ENCODE measurements around the gene CDH5.

The CDH5 gene

GRCh38 chr16:66374176-66374575, 7.7 kb downstream of the CDH5 start:
- no peak for DNase-seq

DNA sequence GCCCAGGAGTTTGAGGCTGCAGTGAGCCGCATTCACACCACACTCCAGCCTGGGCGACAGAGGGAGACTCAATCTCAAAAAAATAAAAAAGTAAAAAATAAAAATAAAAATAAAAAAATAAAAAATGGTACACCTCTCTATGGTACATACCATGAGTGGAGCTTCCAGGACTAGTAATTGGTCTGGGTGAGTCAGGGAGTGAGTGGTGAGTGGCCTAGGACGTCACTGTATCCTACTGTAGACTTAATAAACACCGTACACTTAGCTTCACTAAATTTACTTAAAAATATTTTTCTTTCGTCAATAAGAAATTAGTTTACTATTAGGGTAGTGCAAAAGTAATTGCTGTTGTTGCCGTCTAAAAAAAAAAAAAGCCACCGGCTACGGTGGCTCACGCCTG, 9.0 kb downstream of the CDH5 start:
- DNase-seq: no peak

DNA sequence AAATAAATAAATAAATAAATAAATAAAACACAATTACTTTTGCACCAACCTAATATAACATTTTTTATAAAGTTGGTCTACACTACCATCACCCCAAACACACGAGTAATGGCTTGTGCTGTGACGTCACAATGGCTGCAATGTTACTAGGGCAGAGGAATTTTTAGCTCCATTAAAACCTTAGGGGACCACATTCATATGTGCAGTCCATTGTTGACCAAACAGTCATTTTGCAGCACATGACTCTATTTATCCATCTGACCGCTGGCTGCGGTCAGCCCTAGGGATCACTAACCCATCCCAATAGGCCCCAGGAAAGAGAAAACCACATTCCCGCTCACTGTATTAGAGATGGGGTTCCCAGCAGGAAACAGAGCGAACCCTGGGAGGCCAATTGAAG, 9.6 kb downstream of the CDH5 start:
- DNase-seq: no peak

- DNase-seq: peak in 2 of 4 experiments; percentile 38 to 47
Observed at GRCh38 chr16:66376577-66377305, 10.2 kb downstream of the CDH5 start.

GRCh38 chr16:66377324-66377723, 10.8 kb downstream of the CDH5 start:
- no peak for DNase-seq

DNA sequence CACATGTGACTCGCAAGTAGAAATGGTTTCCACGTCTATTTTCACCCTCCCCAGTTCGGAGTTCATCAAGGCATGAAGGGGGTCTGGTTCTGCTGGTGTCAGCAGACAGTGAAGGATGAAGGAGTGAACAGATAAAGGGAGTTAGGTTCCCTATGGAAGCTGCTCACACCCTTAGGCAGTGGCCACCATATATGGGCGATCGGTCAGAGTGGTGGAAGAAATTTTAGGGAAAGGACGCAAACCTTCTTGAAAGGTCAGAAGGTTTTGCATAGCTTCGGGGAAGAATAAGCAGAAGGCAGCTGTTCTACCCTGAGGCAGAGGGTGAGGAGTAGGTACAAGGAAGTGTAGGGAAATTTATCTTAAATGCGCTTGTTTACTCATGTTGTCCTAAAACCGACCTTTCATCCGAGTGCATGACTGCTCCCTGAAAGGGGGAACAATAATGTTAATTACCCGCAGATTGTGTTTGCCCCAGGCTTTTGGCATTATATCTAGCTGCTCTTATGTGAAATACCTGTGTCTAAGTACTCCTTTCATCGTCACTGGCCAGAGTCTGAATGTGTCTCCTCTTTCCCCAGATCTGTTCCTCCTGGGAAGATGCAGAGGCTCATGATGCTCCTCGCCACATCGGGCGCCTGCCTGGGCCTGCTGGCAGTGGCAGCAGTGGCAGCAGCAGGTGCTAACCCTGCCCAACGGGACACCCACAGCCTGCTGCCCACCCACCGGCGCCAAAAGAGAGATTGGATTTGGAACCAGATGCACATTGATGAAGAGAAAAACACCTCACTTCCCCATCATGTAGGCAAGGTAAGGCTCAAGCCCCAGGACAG, 12.5 kb downstream of the CDH5 start:
- DNase-seq: no peak

DNA sequence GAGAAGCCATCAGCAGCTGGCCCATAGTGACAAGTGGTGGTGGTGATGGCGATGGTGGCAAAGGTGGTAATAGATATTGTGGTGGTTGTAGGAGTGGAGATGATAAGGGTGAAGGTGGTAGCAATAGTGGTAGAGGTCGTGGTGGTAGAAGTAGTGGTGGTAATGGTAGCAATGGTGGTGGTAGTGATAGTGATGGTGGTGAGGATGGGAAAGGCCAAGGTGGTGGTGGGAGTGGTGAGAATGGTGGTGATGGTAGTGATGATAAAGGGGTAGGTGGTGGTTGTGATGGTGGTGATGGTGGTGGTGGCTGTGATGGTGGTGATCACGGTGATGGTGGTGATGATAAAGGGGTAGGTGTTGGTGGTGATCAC, 13.1 kb downstream of the CDH5 start:
- no peak for DNase-seq

DNA sequence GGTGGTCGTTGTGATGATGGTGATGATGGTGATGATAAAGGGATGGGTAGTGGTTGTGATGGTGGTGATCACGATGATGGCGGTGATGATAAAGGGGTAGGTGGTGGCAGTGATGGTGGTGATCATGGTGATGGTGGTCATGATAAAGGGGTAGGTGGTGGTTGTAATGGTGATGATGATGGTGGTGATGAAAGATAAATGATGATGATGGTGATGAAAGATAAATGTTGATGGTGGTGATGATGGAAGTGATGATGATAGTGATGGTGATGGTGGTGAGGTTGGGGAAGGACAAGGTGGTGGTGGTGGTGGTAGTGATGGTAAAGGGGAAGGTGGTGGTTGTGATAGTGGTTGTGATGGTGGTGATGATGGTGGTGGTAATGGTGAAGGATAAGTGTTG, 13.9 kb downstream of the CDH5 start:
- no peak for DNase-seq

- DNase-seq: no peak
Observed at GRCh38 chr16:66381585-66382170, 15.2 kb downstream of the CDH5 start.

- no peak for DNase-seq
Observed at GRCh38 chr16:66382171-66382965, 15.9 kb downstream of the CDH5 start.

- DNase-seq: no peak
Observed at GRCh38 chr16:66382966-66383299, 16.4 kb downstream of the CDH5 start.

GRCh38 chr16:66383551-66383950, 17.1 kb downstream of the CDH5 start:
- DNase-seq: no peak

GRCh38 chr16:66385415-66385814, 18.9 kb downstream of the CDH5 start:
- DNase-seq: no peak

GRCh38 chr16:66386629-66387622, 20.4 kb downstream of the CDH5 start:
- DNase-seq: no peak

- no peak for DNase-seq
Observed at GRCh38 chr16:66387817-66388332, 21.4 kb downstream of the CDH5 start.

GRCh38 chr16:66388350-66389139, 22.1 kb downstream of the CDH5 start:
- no peak for DNase-seq

DNA sequence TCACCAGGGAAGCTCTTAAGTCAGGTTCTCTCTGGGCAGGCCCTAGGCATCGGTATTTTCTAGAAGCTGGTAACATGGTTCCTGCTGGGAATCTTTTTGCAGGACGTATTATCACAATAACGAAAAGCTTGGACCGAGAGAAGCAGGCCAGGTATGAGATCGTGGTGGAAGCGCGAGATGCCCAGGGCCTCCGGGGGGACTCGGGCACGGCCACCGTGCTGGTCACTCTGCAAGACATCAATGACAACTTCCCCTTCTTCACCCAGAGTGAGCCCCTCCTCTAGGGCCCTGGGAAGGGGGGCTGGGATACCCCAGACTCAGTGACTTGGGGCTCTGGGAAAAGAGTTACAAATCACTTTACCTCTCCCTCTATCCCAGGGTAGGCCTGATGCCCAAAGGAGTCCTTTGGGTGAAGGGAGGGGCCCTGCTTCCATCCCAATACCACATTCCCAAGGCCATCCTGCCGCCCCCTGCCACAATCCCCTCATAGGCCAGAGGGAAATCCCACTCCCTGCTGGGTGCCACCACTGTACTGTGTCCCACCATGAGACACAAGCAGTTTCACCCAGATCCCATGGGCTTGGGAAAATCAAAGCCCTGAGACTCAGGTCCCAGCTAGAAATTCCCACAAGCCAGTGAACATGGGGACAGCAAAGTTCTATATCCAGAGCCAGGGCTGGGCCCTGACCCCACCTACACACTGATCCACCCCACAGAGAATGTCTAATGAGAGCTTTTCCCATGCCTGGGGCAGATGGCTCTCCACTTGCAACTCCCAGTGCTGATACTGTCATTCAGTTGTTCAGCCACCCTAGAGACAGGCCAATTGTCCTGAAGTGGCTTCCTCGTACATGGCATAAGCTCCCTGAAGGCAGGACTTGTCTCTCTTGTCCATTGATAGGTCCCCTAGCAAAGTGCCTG, 23.0 kb downstream of the CDH5 start:
- no peak for DNase-seq

DNA sequence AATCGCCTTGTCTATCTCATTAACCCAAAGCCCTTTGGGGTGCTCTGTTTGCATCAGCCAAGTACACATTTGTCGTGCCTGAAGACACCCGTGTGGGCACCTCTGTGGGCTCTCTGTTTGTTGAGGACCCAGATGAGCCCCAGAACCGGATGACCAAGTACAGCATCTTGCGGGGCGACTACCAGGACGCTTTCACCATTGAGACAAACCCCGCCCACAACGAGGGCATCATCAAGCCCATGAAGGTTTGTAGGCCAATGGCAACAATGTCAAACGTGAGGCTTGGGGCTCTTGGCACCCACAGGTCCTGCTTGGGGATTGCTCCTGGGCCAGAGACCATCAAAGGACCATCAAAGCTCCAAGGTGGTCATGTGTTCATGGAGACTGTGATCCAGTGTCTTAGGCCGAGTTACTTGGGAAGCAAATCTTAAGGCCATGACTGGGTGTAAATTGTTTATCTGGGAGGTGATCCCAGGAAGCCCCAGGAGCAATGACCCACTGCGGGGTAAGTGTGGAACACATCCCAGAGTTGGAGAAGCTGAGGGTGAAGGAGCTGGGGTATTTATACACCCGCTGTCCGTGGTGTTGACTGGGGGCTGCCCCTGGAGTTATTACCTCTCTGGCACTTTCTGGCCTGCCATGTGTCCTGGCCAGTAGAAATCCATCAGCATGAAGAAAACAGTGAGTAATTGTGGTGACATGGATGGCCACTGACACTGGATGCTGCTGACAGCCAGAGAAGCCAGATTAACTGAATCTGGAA, 24.0 kb downstream of the CDH5 start:
- DNase-seq: no peak
